ENCODE measurements around the gene KIT.

Gene KIT

DNA sequence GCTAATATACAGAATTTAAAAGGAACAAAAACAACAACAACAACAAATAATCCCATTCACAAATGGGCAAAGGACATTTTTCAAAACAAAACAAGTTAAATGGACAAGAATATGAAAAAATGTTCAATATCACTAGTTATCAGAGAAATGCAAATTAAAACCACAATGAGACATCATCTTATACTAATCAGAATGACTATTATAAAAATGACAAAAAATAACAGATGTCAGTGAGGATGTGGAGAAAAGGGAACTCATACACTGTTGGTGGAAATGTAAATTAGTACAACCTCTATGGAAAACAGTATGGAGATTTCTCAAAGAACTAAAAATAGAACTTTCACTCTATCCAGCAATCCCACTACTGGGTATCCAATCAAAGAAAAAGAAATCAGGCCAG is 92.6 kb downstream of the KIT start:
- no peak for DNase-seq

- DNase-seq, result no peak
Measured at GRCh38 chr4:54754394-54754793, 96.6 kb downstream of the KIT start.

- DNase-seq, result no peak
Measured at GRCh38 chr4:54764476-54764875, 106.7 kb downstream of the KIT start.

- no peak for DNase-seq
Measured at GRCh38 chr4:54767376-54767775, 109.6 kb downstream of the KIT start.

GRCh38 chr4:54773022-54773421 is 115.3 kb downstream of the KIT start:
- DNase-seq, result no peak

GRCh38 chr4:54779036-54779435 is 121.3 kb downstream of the KIT start:
- no peak for DNase-seq

DNA sequence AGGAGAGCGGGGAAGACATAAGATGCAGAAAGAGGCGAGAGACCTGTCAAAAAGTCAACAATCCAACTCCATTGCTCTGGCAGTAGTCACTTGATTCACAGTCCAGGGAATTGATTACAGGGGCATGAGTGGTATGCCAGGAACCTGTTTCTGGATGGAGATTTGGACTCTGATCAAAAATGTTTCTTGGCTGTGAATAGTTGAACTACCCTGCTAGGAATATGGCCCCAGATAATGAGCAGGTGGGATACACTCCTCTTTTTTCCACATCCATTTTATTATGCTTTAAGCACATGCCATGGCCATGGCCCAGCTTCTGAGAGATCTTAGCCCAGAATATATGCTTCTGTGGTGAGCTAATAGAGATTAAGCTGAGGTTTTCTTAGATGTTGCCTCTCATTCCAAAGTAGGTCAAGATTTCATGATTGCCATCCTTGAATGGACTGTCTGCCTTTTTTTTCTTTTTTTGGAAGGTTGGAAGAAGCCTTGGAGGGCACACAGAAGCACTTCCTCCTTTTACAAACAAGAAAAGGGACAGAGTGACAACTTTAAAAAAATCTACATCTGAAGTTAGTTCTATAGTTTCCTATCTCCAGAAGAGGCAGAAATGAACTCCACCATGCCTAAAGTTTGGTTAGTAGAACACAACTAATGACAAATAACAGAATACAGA is 121.9 kb downstream of the KIT start:
- no peak for DNase-seq

DNA sequence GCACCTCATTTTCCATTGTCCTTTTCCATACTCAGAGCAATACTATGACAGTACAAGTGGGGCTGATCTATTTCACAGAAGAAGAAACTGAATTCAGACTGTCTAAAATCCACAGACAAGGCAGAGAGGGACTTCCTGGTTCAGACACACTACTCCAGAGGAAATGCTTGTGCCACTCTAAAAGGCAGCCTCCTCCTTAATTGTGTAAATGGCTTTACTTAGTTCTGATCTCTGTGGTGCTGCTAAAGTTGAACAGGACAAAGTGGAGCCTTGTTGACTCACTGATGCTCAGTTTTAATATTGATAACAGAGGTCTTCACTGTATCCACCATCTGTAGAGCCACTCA is 122.4 kb downstream of the KIT start:
- no peak for DNase-seq

- no peak for DNase-seq
Measured at GRCh38 chr4:54781756-54782155, 124.0 kb downstream of the KIT start.

- no peak for DNase-seq
Measured at GRCh38 chr4:54783402-54784110, 125.8 kb downstream of the KIT start.

DNA sequence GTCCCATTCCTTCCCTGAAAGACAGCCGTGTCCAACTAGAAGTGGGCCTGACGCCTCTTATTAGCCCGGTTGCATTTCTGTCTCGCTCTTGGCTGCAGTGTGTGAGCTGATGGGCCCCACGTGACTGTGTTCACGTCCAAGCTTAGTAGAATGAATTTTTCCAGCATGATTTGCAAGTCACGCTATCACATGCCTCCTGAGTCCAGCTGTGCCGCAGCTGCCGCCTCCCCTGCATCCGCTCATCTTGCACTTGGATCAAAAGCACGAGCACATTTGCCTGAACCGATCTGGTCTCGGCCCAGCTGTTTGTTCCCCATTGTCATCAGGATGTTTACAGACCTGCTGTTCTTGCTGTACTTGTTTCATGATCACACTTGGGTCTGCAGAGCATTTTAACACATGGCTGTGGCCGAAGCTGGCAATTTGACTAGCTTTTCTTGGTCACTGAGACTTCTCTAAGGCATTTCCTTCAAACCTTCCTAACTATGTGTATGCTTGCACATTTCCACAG is 126.5 kb downstream of the KIT start:
- no peak for DNase-seq

All from NCI-H2081 treated with DMSO at 0.1 percent for 48 hours (cell line).